ENCODE data around the gene SLC26A4. TPM values are rescaled to one million over a fixed set of nuclear protein-coding genes. Genes with fewer than 3 reads are reported as not detected.

SLC26A4 gene
- total RNA-seq, 1 donor from 2014 or later = 0.46 TPM

- intact Hi-C loops (cut with DNase I) = no loop called here
- ATAC-seq (ENCODE audit: poor library complexity) (no peak), DNase-seq (no peak)
These were observed 28.9 kb downstream of the SLC26A4 start for GRCh38 chr7:107689553-107689952.

DNA sequence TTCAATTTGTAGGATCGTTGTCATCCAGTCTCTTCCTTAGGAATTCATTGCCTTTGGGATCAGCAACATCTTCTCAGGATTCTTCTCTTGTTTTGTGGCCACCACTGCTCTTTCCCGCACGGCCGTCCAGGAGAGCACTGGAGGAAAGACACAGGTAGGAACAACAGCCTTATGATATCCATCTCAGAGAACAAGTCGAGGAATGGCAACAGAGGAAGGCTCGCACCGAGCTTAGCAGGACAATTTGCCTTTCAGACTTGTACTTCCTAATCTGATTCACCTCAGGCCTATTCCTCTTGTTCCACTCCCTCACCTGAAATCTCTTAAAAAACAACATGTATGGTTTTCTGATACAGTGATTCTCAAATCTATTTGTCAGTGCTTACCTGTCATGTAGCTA is 29.5 kb downstream of the SLC26A4 start:
- intact Hi-C loops (cut with DNase I) = no loop called here
- ATAC-seq (ENCODE audit: poor library complexity) = no peak
- no peak for DNase-seq

DNA sequence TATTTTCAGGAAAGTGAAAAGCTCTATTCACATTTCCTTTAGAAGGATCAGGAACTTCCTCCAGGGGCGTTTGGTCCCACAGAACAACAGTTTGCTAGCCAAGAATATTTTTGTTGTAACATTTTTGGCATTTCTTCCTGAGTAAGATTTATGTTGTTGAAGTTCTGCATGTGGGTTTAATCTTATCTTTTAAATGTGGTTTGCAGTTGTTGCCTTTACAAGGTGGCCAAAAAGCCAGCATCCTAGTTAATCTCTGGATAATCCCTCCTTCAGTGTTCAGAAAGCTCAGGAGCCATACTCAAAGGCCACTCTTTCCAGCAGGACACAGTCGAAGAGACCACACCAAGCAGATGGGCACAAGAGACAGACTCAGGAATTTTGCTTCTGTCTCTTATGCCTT is 30.0 kb downstream of the SLC26A4 start:
- ATAC-seq (ENCODE audit: poor library complexity) (no peak), DNase-seq (no peak)
- intact Hi-C loops (cut with DNase I) = no loop called here

DNA sequence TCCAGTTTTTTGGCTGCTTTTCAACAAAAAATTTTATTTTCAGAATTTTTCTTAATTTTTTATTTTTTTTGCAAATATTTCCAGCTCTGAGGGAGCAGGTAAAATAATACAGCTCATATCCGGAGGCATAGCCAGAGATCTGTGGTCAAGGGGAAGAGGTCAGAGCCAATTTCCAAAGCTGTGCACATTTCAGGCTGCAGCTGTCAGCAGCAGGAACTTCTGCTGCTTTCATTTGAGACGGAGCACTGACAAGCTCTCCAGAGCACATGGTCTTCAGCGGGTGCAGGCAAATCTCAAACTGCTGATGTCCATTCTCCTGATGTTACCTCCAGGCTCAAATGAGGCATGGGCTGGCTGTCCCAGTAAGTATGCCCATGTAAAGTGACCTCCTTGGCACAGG is 31.1 kb downstream of the SLC26A4 start:
- ATAC-seq (ENCODE audit: poor library complexity) = peak; percentile 62
- DNase-seq = no peak
- intact Hi-C loops (cut with DNase I) = no loop called here

DNA sequence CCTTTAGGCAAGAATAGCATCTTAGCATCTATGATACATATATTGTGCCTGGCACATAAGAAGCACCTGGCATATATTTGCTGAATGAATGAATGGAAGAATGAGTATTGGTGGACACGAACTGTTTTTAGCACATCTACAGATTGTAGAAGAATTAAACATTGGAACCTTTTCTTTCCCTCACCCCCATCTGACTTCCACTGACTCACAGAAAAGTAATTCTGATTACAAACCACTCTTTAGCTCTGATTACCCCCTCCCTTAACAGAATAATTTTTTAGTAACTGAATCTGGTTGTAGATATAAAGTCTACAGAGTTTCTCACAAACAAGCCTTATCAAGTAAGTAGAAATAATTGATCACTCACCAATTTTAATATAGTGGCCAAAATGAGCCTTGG is 31.9 kb downstream of the SLC26A4 start:
- ATAC-seq (ENCODE audit: poor library complexity) = no peak
- intact Hi-C loops (cut with DNase I) = no loop called here

GRCh38 chr7:107693396-107693795 is 32.8 kb downstream of the SLC26A4 start:
- ATAC-seq (ENCODE audit: poor library complexity) (no peak), DNase-seq (no peak)
- intact Hi-C loops (cut with DNase I) = no loop called here

More for the DNA sequence above, 31.9 kb downstream of the SLC26A4 start:
- DNase-seq = no peak

DNA sequence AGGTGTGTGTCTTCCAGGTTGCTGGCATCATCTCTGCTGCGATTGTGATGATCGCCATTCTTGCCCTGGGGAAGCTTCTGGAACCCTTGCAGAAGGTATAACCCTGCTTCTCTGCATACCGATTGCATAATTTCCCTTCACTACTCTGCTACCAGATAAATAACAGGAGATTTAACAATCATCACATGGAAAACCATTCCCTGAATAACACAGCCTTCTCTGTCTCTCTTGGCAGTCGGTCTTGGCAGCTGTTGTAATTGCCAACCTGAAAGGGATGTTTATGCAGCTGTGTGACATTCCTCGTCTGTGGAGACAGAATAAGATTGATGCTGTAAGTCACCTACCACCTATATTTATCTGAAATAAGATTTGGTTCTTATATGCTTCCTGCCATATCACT is 33.8 kb downstream of the SLC26A4 start:
- intact Hi-C loops (cut with DNase I) = no loop called here
- DNase-seq (no peak), ATAC-seq (ENCODE audit: poor library complexity) (peak; percentile 75)

DNA sequence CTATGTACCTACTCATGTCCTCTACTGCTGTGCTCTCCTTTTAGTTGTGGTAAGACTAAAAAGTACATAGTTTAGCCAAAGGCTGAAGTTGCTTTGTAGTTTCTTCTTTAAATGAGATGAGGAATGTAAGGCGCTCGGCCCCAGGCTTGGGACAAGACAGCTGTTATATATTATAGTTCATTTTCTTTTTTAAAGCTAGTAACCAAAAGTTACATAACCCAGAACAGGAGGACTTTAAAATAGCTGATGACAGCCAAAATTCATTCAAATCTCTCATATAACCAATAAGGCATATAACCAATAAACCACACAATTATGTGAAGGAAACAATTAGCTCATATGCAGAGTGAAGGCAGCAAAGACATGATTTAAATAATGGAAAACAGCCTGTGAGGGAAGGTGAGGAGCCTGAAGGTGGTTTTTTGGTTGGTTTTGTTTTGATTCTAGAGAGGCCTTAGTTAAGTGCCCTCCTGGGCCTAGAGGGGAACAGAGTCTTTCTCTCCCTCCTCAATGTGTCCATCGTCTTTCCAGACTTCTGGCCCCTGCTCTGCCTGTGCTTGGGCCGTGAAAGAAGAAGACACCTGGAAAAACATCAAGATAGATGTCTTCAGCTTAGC is 35.8 kb downstream of the SLC26A4 start:
- intact Hi-C loops (cut with DNase I) = no loop called here
- DNase-seq (no peak), ATAC-seq (ENCODE audit: poor library complexity) (no peak)

DNA sequence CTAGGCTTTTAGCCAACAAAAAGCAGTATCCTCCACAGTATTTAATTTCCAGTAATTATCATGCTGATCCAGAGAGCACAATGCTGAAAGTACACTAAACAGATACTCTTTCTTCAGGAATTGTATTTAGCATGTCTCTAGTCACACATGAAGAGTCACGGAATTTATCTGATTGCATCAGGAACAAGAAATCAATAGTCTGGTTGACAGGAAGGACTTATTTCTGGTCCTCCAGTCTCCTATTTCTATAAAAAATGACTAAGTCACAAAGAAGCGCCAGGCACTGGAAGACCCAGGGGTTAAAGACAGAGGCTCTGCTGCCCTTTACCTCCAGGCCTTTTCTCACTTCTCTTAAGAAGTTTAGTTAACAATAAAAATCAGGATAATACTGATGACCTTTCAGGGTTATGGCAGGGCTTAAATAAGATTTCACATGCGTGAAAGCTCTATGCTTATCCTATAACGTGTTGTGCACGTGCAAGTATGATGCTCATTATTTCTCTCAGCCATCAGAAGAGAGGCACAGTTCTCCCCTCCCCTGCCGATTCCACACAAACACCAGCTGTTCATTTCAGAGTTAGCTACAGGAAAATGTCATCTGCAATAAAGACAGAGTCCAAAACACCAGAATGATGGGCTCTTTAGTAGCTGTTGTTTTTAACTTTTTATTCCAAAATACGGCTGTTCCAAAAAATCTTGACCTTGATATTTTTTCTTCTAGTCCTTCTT is 36.9 kb downstream of the SLC26A4 start:
- DNase-seq (no peak), ATAC-seq (ENCODE audit: poor library complexity) (no peak)
- intact Hi-C loops (cut with DNase I) = no loop called here

DNA sequence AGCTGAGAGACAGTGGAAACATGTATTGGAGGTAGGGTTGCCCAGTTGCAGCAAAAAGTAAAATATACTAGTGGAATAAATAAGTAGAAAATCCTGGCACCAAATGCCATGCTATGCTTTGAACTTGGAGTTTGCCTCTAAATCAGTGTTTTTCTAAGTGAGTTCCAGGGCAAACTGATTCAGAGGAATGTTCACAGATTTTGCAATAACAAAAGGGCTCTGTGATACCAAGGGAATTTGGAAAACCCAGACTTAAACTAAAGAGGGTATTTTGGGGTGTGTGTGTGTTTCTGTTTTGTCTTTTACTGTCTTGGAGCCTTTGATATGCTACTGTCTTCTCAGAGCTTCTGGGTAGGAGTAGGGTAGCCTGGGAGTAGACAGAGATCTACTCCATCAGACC is 39.9 kb downstream of the SLC26A4 start:
- DNase-seq (no peak), ATAC-seq (ENCODE audit: poor library complexity) (no peak)
- intact Hi-C loops (cut with DNase I) = no loop called here

DNA sequence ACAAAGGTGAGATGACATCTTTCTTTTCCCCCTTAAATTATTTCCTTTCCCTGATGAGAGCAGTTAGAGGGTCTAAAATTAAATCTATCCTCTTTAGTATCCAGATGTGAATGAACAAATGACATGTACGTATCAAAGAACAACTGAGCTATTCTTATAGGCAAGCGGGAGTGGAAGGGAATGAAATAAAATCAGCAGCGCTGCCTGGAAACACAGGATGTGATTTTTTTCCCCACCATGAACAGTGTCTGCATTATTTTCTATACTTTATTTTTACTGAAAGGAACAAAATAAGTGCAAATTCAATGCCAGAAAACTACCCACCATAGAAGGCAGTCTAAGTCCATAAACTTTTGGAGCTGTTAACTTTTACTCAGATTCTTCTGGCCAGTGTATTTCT is 40.6 kb downstream of the SLC26A4 start:
- no peak for ATAC-seq (ENCODE audit: poor library complexity)
- DNase-seq = no peak
- intact Hi-C loops (cut with DNase I) = no loop called here

GRCh38 chr7:107703219-107703618 is 42.6 kb downstream of the SLC26A4 start:
- ATAC-seq (ENCODE audit: poor library complexity) = peak; percentile 63
- DNase-seq = no peak
- intact Hi-C loops (cut with DNase I) = no loop called here

DNA sequence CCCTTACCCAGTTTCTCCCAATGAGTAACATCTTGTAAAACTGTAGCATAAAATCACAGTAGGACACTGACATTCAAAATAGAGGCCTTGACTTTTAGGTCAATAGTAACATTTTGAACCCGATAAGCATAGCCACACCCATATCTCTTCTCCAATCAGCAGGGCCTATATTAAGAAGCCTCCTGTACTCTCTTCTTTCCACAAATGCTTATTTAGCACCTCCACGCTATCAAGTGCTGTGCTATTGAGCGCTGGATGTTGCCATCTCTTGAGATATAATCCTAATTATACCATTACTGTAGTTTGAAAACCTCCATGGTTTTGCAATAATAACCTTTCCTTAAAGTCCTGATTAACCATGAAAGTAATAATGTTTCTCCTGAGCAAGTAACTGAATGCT is 43.2 kb downstream of the SLC26A4 start:
- intact Hi-C loops (cut with DNase I) = no loop called here
- ATAC-seq (ENCODE audit: poor library complexity) (peak; percentile 58), DNase-seq (no peak)

DNA sequence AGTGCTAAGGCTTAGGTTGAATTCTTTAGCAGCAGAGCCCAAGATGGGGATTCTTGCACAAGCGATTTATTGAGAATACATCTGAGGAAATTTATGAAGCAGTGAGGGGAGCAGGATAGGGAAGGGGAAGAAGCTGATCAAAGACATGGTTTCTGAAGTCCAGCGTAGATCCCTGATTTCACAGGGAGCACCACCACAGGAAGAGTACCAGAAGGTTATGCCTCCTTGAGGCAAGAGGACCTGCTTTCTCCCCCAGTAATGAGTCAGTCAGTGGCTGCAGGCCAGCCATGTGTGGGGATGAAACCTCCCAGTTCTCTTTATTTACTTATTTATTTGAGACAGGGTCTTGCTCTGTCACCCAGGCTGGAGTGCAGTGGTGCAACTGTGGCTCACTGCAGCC is 48.3 kb downstream of the SLC26A4 start:
- no peak for DNase-seq
- intact Hi-C loops (cut with DNase I) = no loop called here
- no peak for ATAC-seq (ENCODE audit: poor library complexity)

GRCh38 chr7:107711301-107711700 is 50.7 kb downstream of the SLC26A4 start:
- DNase-seq = no peak
- no peak for ATAC-seq (ENCODE audit: poor library complexity)
- intact Hi-C loops (cut with DNase I) = no loop called here

GRCh38 chr7:107712025-107712424 is 51.4 kb downstream of the SLC26A4 start:
- ATAC-seq (ENCODE audit: poor library complexity) (no peak), DNase-seq (no peak)
- intact Hi-C loops (cut with DNase I) = no loop called here

DNA sequence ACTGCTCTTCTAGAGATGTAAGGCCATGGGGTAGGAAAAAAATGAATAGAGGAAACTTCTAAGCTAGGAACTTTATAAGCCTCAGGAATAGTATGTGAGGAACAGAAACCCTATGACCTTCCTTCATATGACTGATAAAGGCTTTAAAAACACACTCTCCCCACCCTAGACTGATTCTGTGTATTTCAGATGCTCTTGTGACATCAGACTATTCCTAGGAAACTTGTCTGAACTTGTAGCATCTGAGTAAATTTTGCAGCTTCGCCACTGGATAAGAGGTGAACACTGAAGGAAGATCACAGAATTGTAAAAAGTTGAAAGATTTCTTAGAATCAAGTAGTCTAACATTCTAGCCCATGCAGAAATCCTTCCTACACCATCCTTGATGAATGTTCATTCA is 52.3 kb downstream of the SLC26A4 start:
- intact Hi-C loops (cut with DNase I) = no loop called here
- no peak for DNase-seq
- no peak for ATAC-seq (ENCODE audit: poor library complexity)

GRCh38 chr7:107715531-107715930 is 54.9 kb downstream of the SLC26A4 start:
- ATAC-seq (ENCODE audit: poor library complexity) = no peak
- no peak for DNase-seq

GRCh38 chr7:107718456-107719193 is 58.0 kb downstream of the SLC26A4 start:
- intact Hi-C loops (cut with DNase I) = no loop called here
- ATAC-seq (ENCODE audit: poor library complexity) = no peak
- DNase-seq = no peak

More at GRCh38 chr7:107715531-107715930, 54.9 kb downstream of the SLC26A4 start:
- intact Hi-C loops (cut with DNase I) = no loop called here

GRCh38 chr7:107721286-107721685 is 60.7 kb downstream of the SLC26A4 start:
- no peak for DNase-seq
- intact Hi-C loops (cut with DNase I) = loop anchor here (10.0 kb wide), 2 partner anchors 156 to 526 kb away; partner anchors contain the start of genes COG5 and DUS4L
- no peak for ATAC-seq (ENCODE audit: poor library complexity)

Measured in Right ventricle myocardium superior (tissue), 1 donor.